Astrocyte of the spinal cord (primary cell): ENCODE data around the gene ATP4A.

ENCODE experiments used
- DNase-seq: peaks from one replicate; pipeline ENCODE4 v3.0.0; 2011; ENCODE audit warnings: low read depth, low spot score
- H3K4me3 ChIP-seq: 2 replicates; pipeline ENCODE4 v1.5.1; 2011; ENCODE audit warnings: low read depth, mild to moderate bottlenecking, low read length, moderate library complexity
- in situ Hi-C: cut with HindIII; loops from 2 replicates; pipeline ENCODE4 v1.10.0; 2017; ENCODE audit warnings: low sequenced_read_pairs
- TF ChIP-seq, protein P1 (sequence below): IDR thresholded peaks from 2 replicates; pipeline ENCODE4 v1.5.1; 2012; ENCODE audit warnings: low read depth, mild to moderate bottlenecking, low read length, inconsistent platforms

ATP4A gene

DNA sequence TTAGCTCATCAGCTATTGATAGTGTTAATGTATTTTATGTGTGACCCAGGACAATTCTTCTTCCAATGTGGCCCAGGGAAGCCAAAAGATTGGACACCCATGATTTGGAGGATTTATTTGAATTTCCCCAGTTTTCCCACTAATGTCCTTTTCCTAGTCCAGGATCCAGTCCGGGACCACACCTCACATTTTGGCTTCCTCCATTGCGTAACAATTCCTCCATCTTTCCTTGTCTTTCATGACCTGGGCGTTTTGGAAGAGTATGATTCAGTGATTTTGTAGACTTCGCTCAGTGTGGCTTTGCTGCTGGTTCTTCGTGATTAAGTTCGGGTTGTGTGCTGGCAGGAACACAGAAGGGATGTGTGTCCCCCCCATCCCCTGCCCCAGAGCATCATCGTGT, 3.3 kb upstream of the ATP4A start:
- no peak for DNase-seq
- TF ChIP-seq, protein P1, sequence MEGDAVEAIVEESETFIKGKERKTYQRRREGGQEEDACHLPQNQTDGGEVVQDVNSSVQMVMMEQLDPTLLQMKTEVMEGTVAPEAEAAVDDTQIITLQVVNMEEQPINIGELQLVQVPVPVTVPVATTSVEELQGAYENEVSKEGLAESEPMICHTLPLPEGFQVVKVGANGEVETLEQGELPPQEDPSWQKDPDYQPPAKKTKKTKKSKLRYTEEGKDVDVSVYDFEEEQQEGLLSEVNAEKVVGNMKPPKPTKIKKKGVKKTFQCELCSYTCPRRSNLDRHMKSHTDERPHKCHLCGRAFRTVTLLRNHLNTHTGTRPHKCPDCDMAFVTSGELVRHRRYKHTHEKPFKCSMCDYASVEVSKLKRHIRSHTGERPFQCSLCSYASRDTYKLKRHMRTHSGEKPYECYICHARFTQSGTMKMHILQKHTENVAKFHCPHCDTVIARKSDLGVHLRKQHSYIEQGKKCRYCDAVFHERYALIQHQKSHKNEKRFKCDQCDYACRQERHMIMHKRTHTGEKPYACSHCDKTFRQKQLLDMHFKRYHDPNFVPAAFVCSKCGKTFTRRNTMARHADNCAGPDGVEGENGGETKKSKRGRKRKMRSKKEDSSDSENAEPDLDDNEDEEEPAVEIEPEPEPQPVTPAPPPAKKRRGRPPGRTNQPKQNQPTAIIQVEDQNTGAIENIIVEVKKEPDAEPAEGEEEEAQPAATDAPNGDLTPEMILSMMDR: no peak
- in situ Hi-C loops: no loop called here
- no peak overlapping the region for H3K4me3 ChIP-seq

DNA sequence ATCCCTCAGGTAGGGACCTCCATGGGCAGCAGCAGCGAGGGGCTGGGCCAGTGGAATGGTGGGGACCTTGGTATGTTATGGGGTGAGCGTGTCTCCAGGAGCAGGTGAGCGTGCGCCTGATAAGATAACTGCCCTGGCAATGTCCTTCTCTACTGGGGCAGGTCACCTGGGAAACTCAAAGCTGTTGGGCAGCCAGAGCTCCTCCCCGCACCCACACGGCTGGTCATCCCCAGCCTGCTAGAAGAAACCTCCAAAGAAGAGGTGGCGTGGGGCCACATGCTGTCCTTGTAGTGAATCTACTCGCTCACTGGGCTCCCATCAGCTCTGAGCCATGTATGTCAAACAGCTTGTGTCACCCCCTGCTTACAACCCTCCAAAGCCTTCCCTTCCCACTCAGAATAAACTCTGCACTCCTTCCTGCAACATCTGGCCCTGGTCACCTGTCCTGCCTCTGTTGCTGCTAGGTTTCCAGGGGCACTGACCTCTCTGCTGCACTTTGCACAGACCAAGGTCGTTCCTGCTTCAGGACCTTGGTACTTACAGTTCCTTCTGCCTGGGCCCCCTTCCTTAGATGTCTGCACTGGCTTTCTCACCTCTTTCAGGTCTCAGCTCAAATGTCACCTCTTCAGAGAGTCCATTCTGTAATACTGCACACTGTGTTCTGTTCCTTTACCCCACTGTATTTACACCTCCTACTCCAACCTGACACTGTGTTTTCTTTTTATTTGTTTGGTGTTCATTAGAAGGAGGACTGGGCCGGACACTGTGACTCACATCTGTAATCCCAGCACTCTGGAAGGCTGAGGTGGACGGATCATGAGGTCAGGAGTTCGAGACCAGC, 1.8 kb upstream of the ATP4A start:
- in situ Hi-C loops: no loop called here
- no peak for DNase-seq
- H3K4me3 ChIP-seq: no peak overlapping the region
- TF ChIP-seq, protein P1: no peak

DNA sequence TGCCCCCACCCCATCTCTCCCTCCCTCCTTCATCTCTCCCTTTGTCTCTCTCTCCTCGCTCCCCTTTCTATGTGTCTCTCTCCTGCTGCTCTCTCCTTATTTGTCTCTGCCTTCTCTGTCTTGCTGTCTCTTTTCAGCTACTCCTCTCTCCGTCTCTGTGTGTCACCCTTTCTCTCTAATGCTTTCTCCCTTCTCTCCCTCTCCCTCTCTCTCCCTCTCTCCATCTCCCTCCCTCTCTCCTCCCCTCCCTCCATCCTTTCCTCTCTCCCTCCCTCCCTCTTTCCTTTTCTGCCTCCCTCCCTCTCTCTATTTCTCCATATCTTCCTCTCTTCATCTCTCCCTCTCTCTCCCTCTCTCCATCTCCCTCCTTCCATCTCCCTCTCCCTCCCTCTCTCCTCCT, 682 bp downstream of the ATP4A start:
- in situ Hi-C loops: no loop called here
- no peak for DNase-seq
- TF ChIP-seq, protein P1: no peak
- H3K4me3 ChIP-seq: no peak overlapping the region

DNA sequence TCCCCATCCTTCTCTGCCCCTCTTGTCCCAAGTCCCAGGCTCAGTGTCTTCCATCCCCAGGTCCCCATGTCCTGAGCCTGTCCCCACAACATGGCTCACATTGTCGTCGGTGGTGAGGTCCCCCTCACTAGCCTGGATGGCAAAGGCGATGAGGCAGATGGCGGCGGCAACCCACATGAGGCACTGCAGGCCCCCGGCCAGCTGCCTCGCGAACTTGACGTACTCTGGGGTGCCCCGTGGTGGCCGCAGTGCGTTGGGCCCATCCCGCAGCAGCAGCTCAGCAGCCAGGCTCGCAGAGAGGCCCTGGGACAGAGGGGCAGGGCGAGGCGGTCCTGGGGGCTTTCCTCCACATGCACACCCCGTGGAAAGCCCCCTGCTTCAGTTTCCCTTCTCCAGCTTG, 1.1 kb downstream of the ATP4A start:
- TF ChIP-seq, protein P1: no peak
- DNase-seq: no peak
- H3K4me3 ChIP-seq: no peak overlapping the region
- in situ Hi-C loops: no loop called here

DNA sequence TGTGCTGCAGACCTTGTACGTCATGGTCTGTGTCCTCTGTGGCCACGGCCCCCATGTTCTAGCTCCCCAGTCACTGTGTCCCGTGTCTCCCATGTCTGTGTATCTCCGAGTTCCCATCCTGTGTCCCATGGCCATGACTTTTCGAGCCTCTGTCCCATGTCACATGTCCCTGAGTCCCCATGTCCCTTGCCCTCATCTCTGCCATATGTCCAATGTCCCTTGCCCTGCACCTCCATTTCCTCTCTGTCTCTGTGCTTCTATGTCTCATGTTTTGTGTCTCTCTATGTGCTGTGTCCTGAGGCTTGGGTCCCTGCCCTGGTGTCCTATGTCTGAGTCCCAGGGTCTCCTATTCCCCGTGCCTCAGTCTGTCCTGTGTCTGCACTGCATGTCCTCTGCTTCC, 2.0 kb downstream of the ATP4A start:
- no peak overlapping the region for H3K4me3 ChIP-seq
- DNase-seq: no peak
- in situ Hi-C loops: no loop called here
- TF ChIP-seq, protein P1: no peak

DNA sequence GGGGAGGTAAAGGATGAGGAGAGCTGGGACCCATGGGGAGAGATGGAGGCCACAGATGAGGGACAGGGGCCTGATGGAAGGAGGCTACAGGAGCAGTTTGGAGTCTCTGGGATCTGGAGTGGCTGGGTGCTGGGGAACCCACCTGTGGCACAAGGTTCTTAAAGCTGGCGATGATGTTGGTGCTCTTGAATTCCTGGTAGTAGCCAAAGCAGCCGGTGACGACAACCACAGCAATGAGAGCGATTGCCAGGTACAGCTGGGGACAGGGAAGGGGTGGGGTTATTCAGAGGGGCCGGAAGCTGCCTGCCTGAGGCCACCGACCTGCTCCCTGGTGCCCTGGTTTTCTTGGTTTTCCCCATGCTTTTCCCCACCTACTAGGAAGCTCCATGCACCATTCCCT, 2.8 kb downstream of the ATP4A start:
- H3K4me3 ChIP-seq: no peak overlapping the region
- in situ Hi-C loops: no loop called here
- DNase-seq: no peak
- TF ChIP-seq, protein P1: no peak
